H1 (cell line): ENCODE results near the gene CISH. TPM values are rescaled to one million over a fixed set of nuclear protein-coding genes. Genes with fewer than 3 reads are reported as not detected.

Source experiments
- CTCF ChIA-PET: fragments of 300-600 bp; sonication (Branson Sonifier 250); formaldehyde crosslinking; loops from one replicate; lab custom pipeline; 2021; ENCODE audit not compliant: partially characterized antibody; lab: Charles Lee
- POLR2A ChIA-PET: fragments of 300-600 bp; sonication (Branson Sonifier 250); formaldehyde crosslinking; loops from one replicate; lab custom pipeline; 2021; ENCODE audit warnings: inconsistent platforms; ENCODE audit not compliant: partially characterized antibody; lab: Charles Lee
- DNase-seq, 2 experiments: peaks; one replicate each; pipeline versions ENCODE4 v3.0.0 to v3.0.0-alpha.2; 2010 to 2022; ENCODE audit warnings: low spot score in 2 of 2, low read depth in 1 of 2, mixed read lengths in 1 of 2
- FAIRE-seq: peaks from 2 replicates; lab custom pipeline; 2011; peaks lifted over from hg19 to GRCh38; lab: Jason Lieb, UNC
- H2AFZ ChIP-seq: 2 replicates; pipeline ENCODE4 v1.8.1; 2012; ENCODE audit warnings: low read length, inconsistent platforms
- H2AK5ac ChIP-seq: 2 replicates; pipeline ENCODE4 v1.6.1; 2013; ENCODE audit warnings: low read depth, low read length
- H2BK120ac ChIP-seq: replicated peaks from 2 replicates; pipeline ENCODE3; 2013; ENCODE audit warnings: low read depth, low read length, inconsistent platforms
- H2BK12ac ChIP-seq: 2 replicates; pipeline ENCODE4 v1.6.1; 2013; ENCODE audit warnings: low read depth, low read length
- H2BK15ac ChIP-seq: 2 replicates; pipeline ENCODE4 v1.6.1; 2013; ENCODE audit warnings: low read length
- H2BK20ac ChIP-seq: 2 replicates; pipeline ENCODE4 v1.6.1; 2013; ENCODE audit warnings: low read length
- H2BK5ac ChIP-seq: 2 replicates; pipeline ENCODE4 v1.6.1; 2013; ENCODE audit warnings: low read depth, low read length
- H3K14ac ChIP-seq: 2 replicates; pipeline ENCODE4 v1.6.1; 2013; ENCODE audit warnings: inconsistent platforms; ENCODE audit not compliant: insufficient read length
- H3K18ac ChIP-seq: 2 replicates; pipeline ENCODE4 v1.6.1; 2013; ENCODE audit warnings: low read length; ENCODE audit errors: extremely low read depth
- H3K23ac ChIP-seq: 2 replicates; pipeline ENCODE4 v1.6.1; 2013; ENCODE audit warnings: inconsistent platforms; ENCODE audit not compliant: insufficient read length
- H3K23me2 ChIP-seq: 2 replicates; pipeline ENCODE4 v1.6.1; 2013; ENCODE audit warnings: low read depth, low read length
- H3K27ac ChIP-seq: 2 replicates; pipeline ENCODE4 v1.6.1; 2011; ENCODE audit warnings: low read depth, low read length, inconsistent platforms
- H3K27me3 ChIP-seq, 4 experiments: replicated peaks in 1 of 4; 1 replicate in 1 of 4; 2 replicates in 3 of 4; pipeline versions ENCODE4 v1.6.1 to v1.8.1; 2011 to 2013; ENCODE audit warnings: low read length in 3 of 4, mild to moderate bottlenecking in 3 of 4, inconsistent platforms in 2 of 4, mixed read lengths in 2 of 4, moderate library complexity in 1 of 4; ENCODE audit not compliant: control insufficient read depth in 3 of 4, insufficient read depth in 3 of 4; ENCODE audit errors: extremely low read depth in 1 of 4
- H3K36me3 ChIP-seq, 4 experiments: 2 replicates each; pipeline versions ENCODE4 v1.6.1 to v1.8.1; 2011 to 2013; ENCODE audit warnings: mild to moderate bottlenecking in 4 of 4, low read length in 3 of 4, moderate library complexity in 2 of 4, control low read depth in 1 of 4, inconsistent platforms in 1 of 4; ENCODE audit not compliant: insufficient read depth in 4 of 4, control insufficient read depth in 2 of 4
- H3K4ac ChIP-seq: replicated peaks from 2 replicates; pipeline ENCODE3; 2013; ENCODE audit warnings: low read length, low read depth, mixed read lengths, inconsistent platforms; ENCODE audit not compliant: insufficient read length
- H3K4me1 ChIP-seq, 4 experiments: replicated peaks in 1 of 4; 1 replicate in 1 of 4; 2 replicates in 3 of 4; pipeline versions ENCODE4 v1.6.1 to v1.8.1; 2011 to 2013; ENCODE audit warnings: low read length in 3 of 4, inconsistent platforms in 2 of 4, mixed read lengths in 1 of 4; ENCODE audit not compliant: insufficient read depth in 4 of 4, control insufficient read depth in 3 of 4
- H3K4me2 ChIP-seq, 2 experiments: 2 replicates each; pipeline versions ENCODE4 v1.6.1 to v1.8.1; 2011 to 2013; ENCODE audit warnings: low read depth in 2 of 2, low read length in 2 of 2, control low read depth in 1 of 2, inconsistent platforms in 1 of 2, mild to moderate bottlenecking in 1 of 2; ENCODE audit not compliant: insufficient read depth in 1 of 2
- H3K4me3 ChIP-seq, 4 experiments: fragments of 200-600, 300-600 bp in 1 of 4; sonication (generic), shearing (Covaris generic), sonication (Bioruptor Twin) in 1 of 4; 2 replicates each; pipeline versions ENCODE4 v1.5.1 to v1.8.1; 2011 to 2016; ENCODE audit warnings: low read length in 4 of 4, low read depth in 3 of 4, control low read depth in 2 of 4, inconsistent platforms in 2 of 4, mild to moderate bottlenecking in 2 of 4, mixed read lengths in 1 of 4, moderate library complexity in 1 of 4; ENCODE audit not compliant: insufficient read depth in 2 of 4; ENCODE audit errors: extremely low read depth in 1 of 4
- H3K56ac ChIP-seq: replicated peaks from 2 replicates; pipeline ENCODE3; 2013; ENCODE audit warnings: low read depth, mild to moderate bottlenecking, mixed read lengths, low read length, inconsistent platforms; ENCODE audit not compliant: insufficient read length
- H3K79me1 ChIP-seq: 2 replicates; pipeline ENCODE4 v1.6.1; 2013; ENCODE audit warnings: low read depth, low read length, control low read depth
- H3K79me2 ChIP-seq, 2 experiments: 2 replicates each; pipeline versions ENCODE4 v1.6.1 to v1.8.1; 2012 to 2013; ENCODE audit warnings: low read length in 2 of 2, mild to moderate bottlenecking in 2 of 2, inconsistent platforms in 1 of 2; ENCODE audit not compliant: insufficient read depth in 2 of 2, control insufficient read depth in 1 of 2
- H3K9ac ChIP-seq, 4 experiments: replicated peaks in 1 of 4; 1 replicate in 1 of 4; 2 replicates in 3 of 4; pipeline versions ENCODE4 v1.6.1 to v1.8.1; 2011 to 2013; ENCODE audit warnings: low read depth in 3 of 4, low read length in 3 of 4, control low read depth in 2 of 4, mild to moderate bottlenecking in 2 of 4, moderate library complexity in 2 of 4, inconsistent platforms in 1 of 4; ENCODE audit errors: extremely low read depth in 1 of 4
- H3K9me3 ChIP-seq, 2 experiments: 2 replicates each; pipeline versions ENCODE4 v1.6.1 to v1.8.1; 2012 to 2013; ENCODE audit warnings: mild to moderate bottlenecking in 2 of 2, moderate library complexity in 2 of 2, control low read depth in 1 of 2, inconsistent platforms in 1 of 2, low read depth in 1 of 2, low read length in 1 of 2, mixed read lengths in 1 of 2; ENCODE audit not compliant: insufficient read depth in 2 of 2
- H4K20me1 ChIP-seq, 2 experiments: replicated peaks in 1 of 2; 2 replicates each; pipeline versions ENCODE3 to v1.8.1; 2011 to 2013; ENCODE audit warnings: inconsistent platforms in 2 of 2, low read length in 2 of 2, mild to moderate bottlenecking in 1 of 2; ENCODE audit not compliant: insufficient read depth in 2 of 2, control insufficient read depth in 1 of 2
- H4K5ac ChIP-seq: 2 replicates; pipeline ENCODE4 v1.6.1; 2013; ENCODE audit warnings: low read length, low read depth, mixed read lengths, inconsistent platforms; ENCODE audit not compliant: insufficient read length
- H4K8ac ChIP-seq: 2 replicates; pipeline ENCODE4 v1.8.0; 2013; ENCODE audit warnings: mild to moderate bottlenecking, moderate library complexity, low read length, inconsistent platforms; ENCODE audit not compliant: insufficient read depth; ENCODE audit errors: extremely low read depth
- H4K91ac ChIP-seq: replicated peaks from 2 replicates; pipeline ENCODE3; 2013; ENCODE audit warnings: low read length, mixed read lengths, inconsistent platforms; ENCODE audit not compliant: insufficient read length
- ASH2L ChIP-seq: fragments of 200-600, 300-600 bp; sonication (generic); IDR thresholded peaks from one replicate; pipeline ENCODE4 v1.7.1; 2017; ENCODE audit warnings: low read length
- GABPA ChIP-seq: IDR thresholded peaks from 2 replicates; pipeline ENCODE4 v1.6.1; 2011; ENCODE audit warnings: mild to moderate bottlenecking, low read length, moderate library complexity, borderline replicate concordance; ENCODE audit not compliant: insufficient read depth
- SAP30 ChIP-seq: fragments of 300-600 bp; sonication (generic); IDR thresholded peaks from 2 replicates; pipeline ENCODE4 v1.7.1; 2012; ENCODE audit warnings: low read length, moderate library complexity, mild to moderate bottlenecking, inconsistent platforms; ENCODE audit not compliant: insufficient read depth, insufficient replicate concordance
- SRF ChIP-seq: IDR thresholded peaks from 2 replicates; pipeline ENCODE4 v1.6.1; 2011; ENCODE audit warnings: mild to moderate bottlenecking, low read depth, low read length, moderate library complexity
- WGBS, 2 experiments: shearing (Covaris generic) in 1 of 2; methylation state at CpG; one replicate each; pipeline versions ENCODE4 v1.1.6 to v1.1.7; 2013 to 2015; ENCODE audit warnings: low lambda C conversion rate in 2 of 2, mixed read lengths in 2 of 2, inconsistent platforms in 1 of 2, low coverage in 1 of 2, missing lambda C conversion rate in 1 of 2; ENCODE audit not compliant: insufficient replicate concordance in 2 of 2, insufficient coverage in 1 of 2, insufficient read length in 1 of 2; ENCODE audit errors: extremely low coverage in 1 of 2, missing lambda C conversion rate in 1 of 2; 5-methylcytosine and 5-hydroxymethylcytosine counted together
- polyA plus RNA-seq, 7 experiments: library from polyadenylated mRNA; depleted of rRNA in 3 of 7; stranded (reverse) in 5 of 7; unstranded in 2 of 7; fragments of >200 nt in 5 of 7; fragments of 200-250 nt in 2 of 7; gene quantifications; 1 replicate in 5 of 7; 2 replicates in 1 of 7; 4 replicates in 1 of 7; pipeline versions ENCODE4 v1.2.1 to v1.2.3, GENCODE V29; 2011 to 2013; ENCODE audit warnings: missing spikeins in 2 of 7, mixed read lengths in 2 of 7
- total RNA-seq: library from RNA; stranded (reverse); fragmentation: NEBNext Ultra II Directional; extraction: Animal tissue kit (Norgen Biotek cat#: 25700); gene quantifications from 2 replicates; pipeline ENCODE4 v1.2.1, GENCODE V29; 2021
- TF ChIP-seq, protein P1 (sequence below): IDR thresholded peaks from 2 replicates; pipeline ENCODE4 v1.6.1; 2011; ENCODE audit warnings: low read length, improper control_type of control experiment
- TF ChIP-seq, protein P2 (sequence below): IDR thresholded peaks from 2 replicates; pipeline ENCODE4 v1.6.1; 2012; ENCODE audit warnings: inconsistent platforms

The CISH gene
- total and polyA plus RNA-seq, 2 of the 8 experiments (the other 6 are each of a cell fraction or from before 2014, with no cell fraction given): 1.9 to 2.2 TPM

DNA sequence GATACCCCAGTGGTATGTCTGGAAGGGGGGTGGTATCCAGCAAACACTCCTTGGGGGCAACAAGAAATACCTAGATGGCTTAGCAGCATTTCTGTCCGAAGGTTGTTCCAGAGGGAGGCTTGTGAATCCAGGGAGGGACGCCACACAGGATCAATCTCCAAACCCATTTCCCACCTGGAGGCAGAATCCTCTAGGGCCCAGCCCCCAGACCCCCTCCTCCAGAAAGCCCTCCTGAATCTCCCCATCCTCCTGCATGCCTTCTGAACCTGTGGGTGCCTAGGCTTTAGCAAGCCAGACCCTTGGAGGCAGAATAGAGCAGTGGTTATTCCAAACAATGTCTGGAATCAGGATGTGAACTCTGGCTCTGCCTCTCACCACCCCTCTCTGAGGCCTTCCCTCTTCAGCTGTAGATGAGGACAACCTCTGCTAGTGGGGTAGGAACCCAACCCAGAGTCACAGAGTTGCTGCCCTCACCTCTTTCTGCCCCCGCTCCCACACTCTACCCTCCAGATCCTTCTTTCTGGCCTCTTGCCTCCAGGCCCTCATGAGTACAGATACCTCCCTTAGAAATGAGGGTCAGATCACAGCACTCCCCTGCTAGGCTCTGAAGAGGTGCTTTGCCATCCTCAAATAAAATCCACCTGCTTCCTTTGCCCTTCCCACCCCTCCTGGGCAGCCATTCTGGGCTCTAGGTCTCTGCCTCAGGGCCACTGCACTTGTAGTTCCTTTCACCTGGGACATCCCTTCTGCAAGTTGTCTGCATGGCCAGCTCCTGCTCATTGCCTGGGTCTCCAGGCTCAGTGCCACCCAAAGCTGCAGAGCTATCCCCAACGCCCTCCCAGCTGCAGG lies 8.1 kb downstream of the CISH start:
- Histone ChIP-seq H3K9me3 (no peaks in the 10 kb centered on the region), H4K20me1 (peaks cover 3% of the 10 kb centered on the region in 2 experiments), H4K91ac (no peak overlapping the region), H2BK15ac (no peak overlapping the region), H3K9ac (no peak overlapping the region), H3K4ac (no peak overlapping the region), H4K5ac (no peak overlapping the region), H2AK5ac (no peak overlapping the region), H3K27ac (no peak overlapping the region), H2BK12ac (no peak overlapping the region), H3K56ac (no peak overlapping the region), H3K27me3 (peaks cover 0 to 2% (median 0%) of the 10 kb centered on the region in 4 experiments; a peak in 1 of 7 replicates), H2BK120ac (no peak overlapping the region), H3K36me3 (no peaks in the 10 kb centered on the region), H4K8ac (no peak overlapping the region), H3K4me3 (no peak overlapping the region), H3K4me2 (no peak overlapping the region), H3K23ac (no peak overlapping the region), H3K79me1 (no peaks in the 10 kb centered on the region), H3K4me1 (no peaks in the 10 kb centered on the region), H3K18ac (no peak overlapping the region), H3K23me2 (no peaks in the 10 kb centered on the region), H3K14ac (no peak overlapping the region), H2BK5ac (no peak overlapping the region), H3K79me2 (no peaks in the 10 kb centered on the region), H2BK20ac (no peak overlapping the region), H2AFZ (no peak overlapping the region)
- POLR2A ChIA-PET: no interaction called here
- FAIRE-seq (no peak), DNase-seq (no peak)
- CTCF ChIA-PET: interaction anchor here (1.3 to 50.4 kb wide), 5 partner anchors 11 to 256 kb away, joined by 4 to 1262 read pairs (median 233); partner anchors contain the start of genes C3orf18, DOCK3, HEMK1 and MAPKAPK3
- 60% methylated on average over 4 of the region's 4 CpGs; no CpG with 5 or more reads in 1 of the 2 experiments for WGBS, 2 experiments
- no peak for TF ChIP-seq SRF
- TF ChIP-seq, protein P1, sequence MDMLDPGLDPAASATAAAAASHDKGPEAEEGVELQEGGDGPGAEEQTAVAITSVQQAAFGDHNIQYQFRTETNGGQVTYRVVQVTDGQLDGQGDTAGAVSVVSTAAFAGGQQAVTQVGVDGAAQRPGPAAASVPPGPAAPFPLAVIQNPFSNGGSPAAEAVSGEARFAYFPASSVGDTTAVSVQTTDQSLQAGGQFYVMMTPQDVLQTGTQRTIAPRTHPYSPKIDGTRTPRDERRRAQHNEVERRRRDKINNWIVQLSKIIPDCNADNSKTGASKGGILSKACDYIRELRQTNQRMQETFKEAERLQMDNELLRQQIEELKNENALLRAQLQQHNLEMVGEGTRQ: no peak
- TF ChIP-seq SAP30: no peak
- no peak for TF ChIP-seq GABPA
- TF ChIP-seq ASH2L: no peak
- TF ChIP-seq, protein P2, sequence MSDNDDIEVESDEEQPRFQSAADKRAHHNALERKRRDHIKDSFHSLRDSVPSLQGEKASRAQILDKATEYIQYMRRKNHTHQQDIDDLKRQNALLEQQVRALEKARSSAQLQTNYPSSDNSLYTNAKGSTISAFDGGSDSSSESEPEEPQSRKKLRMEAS: no peak
